ENCODE results near the gene DCAF12L2. TPM values are rescaled to one million over a fixed set of nuclear protein-coding genes. Genes with fewer than 3 reads are reported as not detected.

The DCAF12L2 gene
- 0.13 TPM in 1 of 2 replicates, not detected in the other for total RNA-seq

DNA sequence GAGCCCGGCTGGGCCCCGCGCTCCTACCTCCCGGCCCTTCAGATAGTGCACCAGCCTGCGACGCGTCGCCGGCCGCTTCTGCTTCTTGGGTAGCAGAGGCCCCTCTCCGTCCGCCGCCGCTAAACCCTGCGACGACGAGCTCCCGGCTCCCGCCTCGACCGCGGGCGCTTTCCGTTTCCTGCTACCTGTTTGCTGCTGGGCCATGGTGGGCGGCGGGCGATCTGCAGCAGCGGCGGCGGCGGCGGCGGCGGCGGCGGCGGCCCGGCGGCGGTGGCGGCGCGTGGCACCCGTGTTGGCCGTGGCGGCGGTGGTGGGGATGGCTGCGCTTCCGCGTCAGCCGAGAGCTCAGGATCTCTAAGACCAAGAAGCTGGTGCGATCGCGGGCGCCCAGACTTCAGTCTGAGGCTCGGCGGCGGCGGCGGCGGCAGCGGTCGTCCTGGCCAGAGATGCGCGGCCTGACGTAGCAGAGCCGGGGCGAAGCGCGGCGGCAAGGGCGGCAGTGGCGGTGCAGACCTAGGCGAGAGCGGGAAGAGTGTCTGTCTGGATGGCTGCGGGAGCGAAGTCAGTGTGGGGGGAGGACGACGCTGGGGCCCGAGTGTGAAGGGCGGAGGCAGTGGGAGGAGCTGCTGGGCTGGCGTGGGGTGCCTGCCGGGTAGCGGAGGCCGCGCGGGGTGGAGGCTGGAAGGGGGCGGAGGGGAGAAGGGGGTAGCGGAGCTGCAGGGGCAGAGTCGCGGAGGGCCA, at the start of gene DCAF12L2:
Gene DCAF12L2 (minus strand): TSS at position 569 of the 741 bp plus-strand sequence. CDS start 365 bp downstream, at position 204.

